Activated T-helper 1 cell treated with anti-CD3 and anti-CD28 coated beads, Interleukin-2, amount 50 U/mL, for 16 hours (primary cell): ENCODE data around the gene CCSER1.

ENCODE experiments used
- DNase-seq, 2 donors: peaks; one replicate each; pipeline ENCODE4 v3.0.0-alpha.2; 2020; ENCODE audit warnings: low read depth in 1 of 2, low spot score in 1 of 2

CCSER1 gene

DNA sequence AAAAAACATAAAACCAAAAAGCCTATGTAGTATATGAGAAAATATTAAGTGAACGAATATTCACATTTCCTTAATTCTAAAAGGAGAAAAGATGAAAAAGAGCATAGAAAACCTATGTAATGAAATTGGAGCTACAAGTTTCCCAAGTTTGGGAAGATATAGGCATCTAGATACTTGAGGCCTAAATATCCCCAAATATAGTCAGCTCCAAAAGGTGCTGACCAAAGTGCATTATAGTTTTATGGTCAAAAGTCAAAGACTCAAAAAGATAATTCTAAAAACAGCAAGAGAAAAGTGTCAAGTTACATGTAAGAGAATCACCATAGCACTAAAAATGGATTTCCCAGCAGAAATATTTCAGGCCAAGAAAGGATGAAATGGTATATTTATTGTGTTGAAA, 1502.9 kb downstream of the CCSER1 start:
- DNase-seq: no peak

DNA sequence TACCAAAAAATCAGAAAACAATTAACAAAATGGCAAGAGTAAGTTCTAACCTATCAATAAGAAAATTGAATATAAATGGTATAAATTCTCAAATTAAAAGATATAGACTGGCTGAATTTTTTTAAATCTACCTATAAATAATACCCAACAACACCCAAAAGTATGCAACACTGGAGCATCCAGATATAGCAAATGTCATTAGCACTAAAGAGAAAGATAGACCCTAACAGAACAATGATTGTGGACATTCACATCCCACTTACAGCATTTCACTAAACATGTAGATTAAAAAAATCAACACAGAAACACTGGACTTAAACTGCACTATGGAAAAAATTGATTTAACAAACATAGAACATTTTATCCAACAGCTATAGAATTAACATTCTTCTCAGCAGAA, 1503.6 kb downstream of the CCSER1 start:
- no peak for DNase-seq

DNA sequence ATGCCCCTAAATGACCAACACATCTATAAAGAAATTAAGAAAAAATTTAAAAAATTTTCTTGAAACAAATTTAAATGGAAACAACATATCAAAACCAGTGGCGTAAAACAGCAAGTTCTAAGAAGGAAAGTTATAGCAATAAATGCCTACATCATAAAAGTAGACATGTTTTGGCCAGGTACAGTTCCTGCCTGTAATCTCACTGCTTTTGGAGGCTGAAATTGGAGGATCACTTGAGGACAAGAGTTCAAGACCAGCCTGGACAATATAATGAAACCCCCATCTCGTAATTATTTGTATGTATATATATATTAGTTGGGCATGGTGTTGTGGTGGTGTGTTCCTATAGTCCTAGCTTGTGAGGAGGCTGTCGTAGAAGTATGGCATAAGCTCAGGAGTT, 1504.1 kb downstream of the CCSER1 start:
- no peak for DNase-seq

DNA sequence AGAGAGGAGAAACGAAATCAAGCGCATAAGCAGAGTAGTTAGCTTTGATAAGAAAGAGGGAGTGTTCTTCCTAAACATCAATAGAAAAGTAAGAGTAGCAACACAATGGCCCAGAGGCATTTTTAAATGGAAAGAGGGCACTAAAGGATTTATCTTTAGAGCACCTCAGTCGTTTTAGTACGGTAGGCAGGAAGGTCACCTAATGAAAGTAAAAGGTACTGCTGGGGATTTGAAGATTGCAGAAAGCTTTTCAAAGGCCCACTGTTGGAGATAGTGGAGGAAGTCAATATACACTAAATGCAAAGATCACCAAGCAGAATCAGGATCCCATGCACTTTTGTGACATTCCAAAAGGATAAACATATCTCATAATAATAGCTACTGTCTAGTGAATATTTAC, 1508.9 kb downstream of the CCSER1 start:
- DNase-seq: no peak
